H1 (cell line): ENCODE results near the gene SEMA3E. TPM values are rescaled to one million over a fixed set of nuclear protein-coding genes. Genes with fewer than 3 reads are reported as not detected.

Source experiments
- CTCF ChIA-PET: fragments of 300-600 bp; sonication (Branson Sonifier 250); formaldehyde crosslinking; loops from one replicate; lab custom pipeline; 2021; ENCODE audit not compliant: partially characterized antibody; lab: Charles Lee
- POLR2A ChIA-PET: fragments of 300-600 bp; sonication (Branson Sonifier 250); formaldehyde crosslinking; loops from one replicate; lab custom pipeline; 2021; ENCODE audit warnings: inconsistent platforms; ENCODE audit not compliant: partially characterized antibody; lab: Charles Lee
- DNase-seq, 2 experiments: peaks; one replicate each; pipeline versions ENCODE4 v3.0.0 to v3.0.0-alpha.2; 2010 to 2022; ENCODE audit warnings: low spot score in 2 of 2, low read depth in 1 of 2, mixed read lengths in 1 of 2
- FAIRE-seq: peaks from 2 replicates; lab custom pipeline; 2011; peaks lifted over from hg19 to GRCh38; lab: Jason Lieb, UNC
- H2AFZ ChIP-seq: 2 replicates; pipeline ENCODE4 v1.8.1; 2012; ENCODE audit warnings: low read length, inconsistent platforms
- H2AK5ac ChIP-seq: 2 replicates; pipeline ENCODE4 v1.6.1; 2013; ENCODE audit warnings: low read depth, low read length
- H2BK120ac ChIP-seq: replicated peaks from 2 replicates; pipeline ENCODE3; 2013; ENCODE audit warnings: low read depth, low read length, inconsistent platforms
- H2BK12ac ChIP-seq: 2 replicates; pipeline ENCODE4 v1.6.1; 2013; ENCODE audit warnings: low read depth, low read length
- H2BK15ac ChIP-seq: 2 replicates; pipeline ENCODE4 v1.6.1; 2013; ENCODE audit warnings: low read length
- H2BK20ac ChIP-seq: 2 replicates; pipeline ENCODE4 v1.6.1; 2013; ENCODE audit warnings: low read length
- H2BK5ac ChIP-seq: 2 replicates; pipeline ENCODE4 v1.6.1; 2013; ENCODE audit warnings: low read depth, low read length
- H3K14ac ChIP-seq: 2 replicates; pipeline ENCODE4 v1.6.1; 2013; ENCODE audit warnings: inconsistent platforms; ENCODE audit not compliant: insufficient read length
- H3K18ac ChIP-seq: 2 replicates; pipeline ENCODE4 v1.6.1; 2013; ENCODE audit warnings: low read length; ENCODE audit errors: extremely low read depth
- H3K23ac ChIP-seq: 2 replicates; pipeline ENCODE4 v1.6.1; 2013; ENCODE audit warnings: inconsistent platforms; ENCODE audit not compliant: insufficient read length
- H3K23me2 ChIP-seq: 2 replicates; pipeline ENCODE4 v1.6.1; 2013; ENCODE audit warnings: low read depth, low read length
- H3K27ac ChIP-seq: 2 replicates; pipeline ENCODE4 v1.6.1; 2011; ENCODE audit warnings: low read depth, low read length, inconsistent platforms
- H3K27me3 ChIP-seq, 4 experiments: replicated peaks in 1 of 4; 1 replicate in 1 of 4; 2 replicates in 3 of 4; pipeline versions ENCODE4 v1.6.1 to v1.8.1; 2011 to 2013; ENCODE audit warnings: low read length in 3 of 4, mild to moderate bottlenecking in 3 of 4, inconsistent platforms in 2 of 4, mixed read lengths in 2 of 4, moderate library complexity in 1 of 4; ENCODE audit not compliant: control insufficient read depth in 3 of 4, insufficient read depth in 3 of 4; ENCODE audit errors: extremely low read depth in 1 of 4
- H3K36me3 ChIP-seq, 4 experiments: 2 replicates each; pipeline versions ENCODE4 v1.6.1 to v1.8.1; 2011 to 2013; ENCODE audit warnings: mild to moderate bottlenecking in 4 of 4, low read length in 3 of 4, moderate library complexity in 2 of 4, control low read depth in 1 of 4, inconsistent platforms in 1 of 4; ENCODE audit not compliant: insufficient read depth in 4 of 4, control insufficient read depth in 2 of 4
- H3K4ac ChIP-seq: replicated peaks from 2 replicates; pipeline ENCODE3; 2013; ENCODE audit warnings: low read length, low read depth, mixed read lengths, inconsistent platforms; ENCODE audit not compliant: insufficient read length
- H3K4me1 ChIP-seq, 4 experiments: replicated peaks in 1 of 4; 1 replicate in 1 of 4; 2 replicates in 3 of 4; pipeline versions ENCODE4 v1.6.1 to v1.8.1; 2011 to 2013; ENCODE audit warnings: low read length in 3 of 4, inconsistent platforms in 2 of 4, mixed read lengths in 1 of 4; ENCODE audit not compliant: insufficient read depth in 4 of 4, control insufficient read depth in 3 of 4
- H3K4me2 ChIP-seq, 2 experiments: 2 replicates each; pipeline versions ENCODE4 v1.6.1 to v1.8.1; 2011 to 2013; ENCODE audit warnings: low read depth in 2 of 2, low read length in 2 of 2, control low read depth in 1 of 2, inconsistent platforms in 1 of 2, mild to moderate bottlenecking in 1 of 2; ENCODE audit not compliant: insufficient read depth in 1 of 2
- H3K4me3 ChIP-seq, 4 experiments: fragments of 200-600, 300-600 bp in 1 of 4; sonication (generic), shearing (Covaris generic), sonication (Bioruptor Twin) in 1 of 4; 2 replicates each; pipeline versions ENCODE4 v1.5.1 to v1.8.1; 2011 to 2016; ENCODE audit warnings: low read length in 4 of 4, low read depth in 3 of 4, control low read depth in 2 of 4, inconsistent platforms in 2 of 4, mild to moderate bottlenecking in 2 of 4, mixed read lengths in 1 of 4, moderate library complexity in 1 of 4; ENCODE audit not compliant: insufficient read depth in 2 of 4; ENCODE audit errors: extremely low read depth in 1 of 4
- H3K56ac ChIP-seq: replicated peaks from 2 replicates; pipeline ENCODE3; 2013; ENCODE audit warnings: low read depth, mild to moderate bottlenecking, mixed read lengths, low read length, inconsistent platforms; ENCODE audit not compliant: insufficient read length
- H3K79me1 ChIP-seq: 2 replicates; pipeline ENCODE4 v1.6.1; 2013; ENCODE audit warnings: low read depth, low read length, control low read depth
- H3K79me2 ChIP-seq, 2 experiments: 2 replicates each; pipeline versions ENCODE4 v1.6.1 to v1.8.1; 2012 to 2013; ENCODE audit warnings: low read length in 2 of 2, mild to moderate bottlenecking in 2 of 2, inconsistent platforms in 1 of 2; ENCODE audit not compliant: insufficient read depth in 2 of 2, control insufficient read depth in 1 of 2
- H3K9ac ChIP-seq, 4 experiments: replicated peaks in 1 of 4; 1 replicate in 1 of 4; 2 replicates in 3 of 4; pipeline versions ENCODE4 v1.6.1 to v1.8.1; 2011 to 2013; ENCODE audit warnings: low read depth in 3 of 4, low read length in 3 of 4, control low read depth in 2 of 4, mild to moderate bottlenecking in 2 of 4, moderate library complexity in 2 of 4, inconsistent platforms in 1 of 4; ENCODE audit errors: extremely low read depth in 1 of 4
- H3K9me3 ChIP-seq, 2 experiments: 2 replicates each; pipeline versions ENCODE4 v1.6.1 to v1.8.1; 2012 to 2013; ENCODE audit warnings: mild to moderate bottlenecking in 2 of 2, moderate library complexity in 2 of 2, control low read depth in 1 of 2, inconsistent platforms in 1 of 2, low read depth in 1 of 2, low read length in 1 of 2, mixed read lengths in 1 of 2; ENCODE audit not compliant: insufficient read depth in 2 of 2
- H4K20me1 ChIP-seq, 2 experiments: replicated peaks in 1 of 2; 2 replicates each; pipeline versions ENCODE3 to v1.8.1; 2011 to 2013; ENCODE audit warnings: inconsistent platforms in 2 of 2, low read length in 2 of 2, mild to moderate bottlenecking in 1 of 2; ENCODE audit not compliant: insufficient read depth in 2 of 2, control insufficient read depth in 1 of 2
- H4K5ac ChIP-seq: 2 replicates; pipeline ENCODE4 v1.6.1; 2013; ENCODE audit warnings: low read length, low read depth, mixed read lengths, inconsistent platforms; ENCODE audit not compliant: insufficient read length
- H4K8ac ChIP-seq: 2 replicates; pipeline ENCODE4 v1.8.0; 2013; ENCODE audit warnings: mild to moderate bottlenecking, moderate library complexity, low read length, inconsistent platforms; ENCODE audit not compliant: insufficient read depth; ENCODE audit errors: extremely low read depth
- H4K91ac ChIP-seq: replicated peaks from 2 replicates; pipeline ENCODE3; 2013; ENCODE audit warnings: low read length, mixed read lengths, inconsistent platforms; ENCODE audit not compliant: insufficient read length
- BCL11A ChIP-seq, 2 experiments: IDR thresholded peaks; one replicate each; pipeline ENCODE4 v1.6.1; 2011; ENCODE audit warnings: low read depth in 2 of 2, low read length in 2 of 2, mild to moderate bottlenecking in 2 of 2
- CREB1 ChIP-seq: IDR thresholded peaks from 2 replicates; pipeline ENCODE4 v1.6.1; 2012; ENCODE audit warnings: inconsistent platforms
- CTBP2 ChIP-seq: IDR thresholded peaks from 2 replicates; pipeline ENCODE4 v1.7.0; 2011; ENCODE audit warnings: borderline replicate concordance, mild to moderate bottlenecking, moderate library complexity, mixed read lengths, low read length; ENCODE audit not compliant: insufficient read depth, insufficient read length
- GTF2F1 ChIP-seq: IDR thresholded peaks from 2 replicates; pipeline ENCODE4 v1.6.1; 2012; ENCODE audit warnings: low read depth, low read length, improper control_type of control experiment, borderline replicate concordance
- JUN ChIP-seq: IDR thresholded peaks from 2 replicates; pipeline ENCODE4 v1.6.1; 2011; ENCODE audit warnings: low read depth, mild to moderate bottlenecking, improper control_type of control experiment, low read length
- KDM4A ChIP-seq: IDR thresholded peaks from one replicate; pipeline ENCODE4 v1.7.1; 2012; ENCODE audit warnings: low read depth, mild to moderate bottlenecking, moderate library complexity, low read length, inconsistent platforms; ENCODE audit not compliant: severe bottlenecking
- KDM5A ChIP-seq: fragments of 200-600 bp; IDR thresholded peaks from 2 replicates; pipeline ENCODE4 v1.7.1; 2012; ENCODE audit warnings: mild to moderate bottlenecking, low read length, inconsistent platforms, mixed read lengths
- RBBP5 ChIP-seq: IDR thresholded peaks from 2 replicates; pipeline ENCODE4 v1.7.1; 2012; ENCODE audit warnings: low read depth, mild to moderate bottlenecking, inconsistent platforms, low read length, moderate library complexity, borderline replicate concordance
- TAF1 ChIP-seq: IDR thresholded peaks from 2 replicates; pipeline ENCODE4 v1.6.1; 2011; ENCODE audit warnings: mild to moderate bottlenecking, low read depth, low read length
- TBP ChIP-seq: IDR thresholded peaks from 2 replicates; pipeline ENCODE4 v1.6.1; 2011; ENCODE audit warnings: low read depth, low read length, improper control_type of control experiment
- WGBS, 2 experiments: shearing (Covaris generic) in 1 of 2; methylation state at CpG; one replicate each; pipeline versions ENCODE4 v1.1.6 to v1.1.7; 2013 to 2015; ENCODE audit warnings: low lambda C conversion rate in 2 of 2, mixed read lengths in 2 of 2, inconsistent platforms in 1 of 2, low coverage in 1 of 2, missing lambda C conversion rate in 1 of 2; ENCODE audit not compliant: insufficient replicate concordance in 2 of 2, insufficient coverage in 1 of 2, insufficient read length in 1 of 2; ENCODE audit errors: extremely low coverage in 1 of 2, missing lambda C conversion rate in 1 of 2; 5-methylcytosine and 5-hydroxymethylcytosine counted together
- polyA plus RNA-seq, 7 experiments: library from polyadenylated mRNA; depleted of rRNA in 3 of 7; stranded (reverse) in 5 of 7; unstranded in 2 of 7; fragments of >200 nt in 5 of 7; fragments of 200-250 nt in 2 of 7; gene quantifications; 1 replicate in 5 of 7; 2 replicates in 1 of 7; 4 replicates in 1 of 7; pipeline versions ENCODE4 v1.2.1 to v1.2.3, GENCODE V29; 2011 to 2013; ENCODE audit warnings: missing spikeins in 2 of 7, mixed read lengths in 2 of 7
- total RNA-seq: library from RNA; stranded (reverse); fragmentation: NEBNext Ultra II Directional; extraction: Animal tissue kit (Norgen Biotek cat#: 25700); gene quantifications from 2 replicates; pipeline ENCODE4 v1.2.1, GENCODE V29; 2021
- TF ChIP-seq, protein P1 (sequence below): IDR thresholded peaks from 2 replicates; pipeline ENCODE4 v1.6.1; 2011; ENCODE audit warnings: low read length, improper control_type of control experiment

Gene SEMA3E
- total and polyA plus RNA-seq, 2 of the 8 experiments (the other 6 are each of a cell fraction or from before 2014, with no cell fraction given) = 0.93 to 0.94 TPM

DNA sequence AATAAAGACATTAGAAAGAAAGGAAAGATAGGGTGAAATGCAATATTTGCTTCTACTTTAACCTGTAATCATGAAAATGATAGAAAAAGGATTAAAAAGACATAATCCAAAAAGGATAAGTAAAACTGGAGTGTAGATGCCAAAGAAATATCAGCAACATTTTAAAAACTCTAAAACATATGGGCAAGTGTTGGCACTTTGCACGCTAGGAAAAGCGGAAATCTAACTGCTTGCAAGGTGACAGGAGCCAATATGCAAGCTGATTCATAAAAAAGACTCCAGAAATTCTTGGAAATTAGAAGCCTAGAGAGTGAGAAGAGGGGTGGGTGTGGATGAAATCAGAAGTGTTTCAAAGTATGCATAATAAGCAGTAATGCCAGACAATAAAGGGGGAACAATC, 161.1 kb downstream of the SEMA3E start:
- H2BK12ac ChIP-seq = no peak overlapping the region
- H3K9ac ChIP-seq = no peak overlapping the region
- H4K91ac ChIP-seq = no peak overlapping the region
- no peak overlapping the region for H3K4ac ChIP-seq
- 93% methylated on average over 2 of the region's 2 CpGs; no CpG with 5 or more reads in 1 of the 2 experiments for WGBS, 2 experiments
- no peak overlapping the region for H3K4me2 ChIP-seq
- H2BK15ac ChIP-seq = no peak overlapping the region
- no peaks in the 10 kb centered on the region for H3K79me1 ChIP-seq
- CTCF ChIA-PET = interaction anchor here (5.1 kb wide), 1 partner anchor 12 kb away, joined by 28 read pairs; no protein-coding TSS in a partner anchor
- H2BK20ac ChIP-seq = no peak overlapping the region
- POLR2A ChIA-PET = interaction anchor here (6.5 kb wide), 1 partner anchor 14 kb away, joined by 47 read pairs; no protein-coding TSS in a partner anchor
- H3K36me3 ChIP-seq = no peaks in the 10 kb centered on the region
- H3K79me2 ChIP-seq = no peaks in the 10 kb centered on the region
- H3K18ac ChIP-seq = no peak overlapping the region
- no peak overlapping the region for H2BK120ac ChIP-seq
- H3K27me3 ChIP-seq = no peaks in the 10 kb centered on the region
- H3K4me3 ChIP-seq = no peak overlapping the region
- no peaks in the 10 kb centered on the region for H4K20me1 ChIP-seq
- no peak overlapping the region for H2AK5ac ChIP-seq
- no peak overlapping the region for H4K8ac ChIP-seq
- H2AFZ ChIP-seq = no peak overlapping the region
- no peak overlapping the region for H2BK5ac ChIP-seq
- DNase-seq (no peak), FAIRE-seq (peak; percentile 39)
- H4K5ac ChIP-seq = no peak overlapping the region
- H3K27ac ChIP-seq = no peak overlapping the region
- H3K23me2 ChIP-seq = no peaks in the 10 kb centered on the region; the same call in none of the 2 replicates
- no peak overlapping the region for H3K14ac ChIP-seq
- H3K56ac ChIP-seq = no peak overlapping the region
- TF ChIP-seq TAF1 (no peak), JUN (no peak), CTBP2 (no peak), RBBP5 (no peak), KDM5A (no peak), BCL11A (IDR thresholded peaks at IDR 0.05; ENCODE audit: low read depth in 2 of 2, low read length in 2 of 2) (no peak), KDM4A (no peak), CREB1 (no peak), TBP (no peak), GTF2F1 (no peak)
- TF ChIP-seq, protein P1, sequence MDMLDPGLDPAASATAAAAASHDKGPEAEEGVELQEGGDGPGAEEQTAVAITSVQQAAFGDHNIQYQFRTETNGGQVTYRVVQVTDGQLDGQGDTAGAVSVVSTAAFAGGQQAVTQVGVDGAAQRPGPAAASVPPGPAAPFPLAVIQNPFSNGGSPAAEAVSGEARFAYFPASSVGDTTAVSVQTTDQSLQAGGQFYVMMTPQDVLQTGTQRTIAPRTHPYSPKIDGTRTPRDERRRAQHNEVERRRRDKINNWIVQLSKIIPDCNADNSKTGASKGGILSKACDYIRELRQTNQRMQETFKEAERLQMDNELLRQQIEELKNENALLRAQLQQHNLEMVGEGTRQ = no peak
- no peaks in the 10 kb centered on the region for H3K9me3 ChIP-seq
- no peak overlapping the region for H3K23ac ChIP-seq
- no peaks in the 10 kb centered on the region for H3K4me1 ChIP-seq
